Right lobe of liver (tissue), 4 donors: ENCODE data around the gene ZSWIM5.

ENCODE experiments used
- CTCF ChIP-seq, 4 donors: fragments of 200-600 bp in 3 of 4; fragments of 450-650 bp in 1 of 4; IDR thresholded peaks; one replicate each; pipeline versions ENCODE4 v1.5.1 to v1.8.0; 2016 to 2022; ENCODE audit warnings: antibody characterized with exemption in 4 of 4, mild to moderate bottlenecking in 2 of 4
- POLR2A ChIP-seq: fragments of 450-650 bp; IDR thresholded peaks from one replicate; pipeline ENCODE4 v1.6.1; 2017; ENCODE audit warnings: antibody characterized with exemption, mild to moderate bottlenecking
- donor health status: DM: no; HTN: no; CAD: no.
- donor health status: DM: no; HTN: no; CAD: no.
- donor health status: DM: no; HTN: yes; CAD: no.

DNA sequence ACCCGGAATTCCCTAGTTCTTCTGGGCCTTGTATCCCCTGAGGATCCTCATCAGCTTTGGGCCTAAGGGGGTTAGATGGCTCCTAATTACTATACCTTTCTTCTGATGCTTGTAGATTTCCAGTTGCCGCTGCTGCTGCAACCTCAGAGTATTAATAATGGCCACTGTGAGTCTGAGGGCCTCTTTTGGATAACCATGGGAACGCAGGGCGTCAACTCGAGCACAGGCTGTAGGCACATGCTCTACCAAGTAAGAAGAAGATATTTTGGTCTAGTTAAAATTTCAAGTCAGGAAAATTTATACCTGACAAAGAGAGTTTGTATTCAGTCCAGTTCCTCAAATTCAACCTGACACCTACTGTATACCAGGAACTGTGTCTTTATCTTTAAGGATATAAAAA, 166.1 kb downstream of the ZSWIM5 start:
- TF ChIP-seq POLR2A = no peak
- no peak for TF ChIP-seq CTCF (IDR thresholded peaks at IDR 0.05)
